IMR-90 (cell line): ENCODE data around the gene PSG5. TPM values are rescaled to one million over a fixed set of nuclear protein-coding genes. Genes with fewer than 3 reads are reported as not detected.
"Not testable (repeated sequence)": the region's sequence is repeated elsewhere in the genome, so short reads cannot be mapped to it uniquely, and the experiment has no call there.

Experiments
- ATAC-seq: fragments of 200-7000 bp; cut with Tn5 transposase; 2 replicates; pipeline ENCODE4 v1.9.1; 2020; ENCODE audit warnings: low read depth, mild to moderate bottlenecking, moderate library complexity
- BruUV-seq: library from RNA; stranded (reverse); fragments of 400-500 nt; replicated peaks from 2 replicates; lab custom pipeline; 2021; lab: Mats Ljungman, UMichigan
- CTCF ChIA-PET: fragments of 300-600 bp; formaldehyde crosslinking; extraction: SDS; loops from one replicate; lab custom pipeline; 2021; ENCODE audit warnings: antibody characterized with exemption; lab: Yijun Ruan, JAX
- POLR2A ChIA-PET: fragments of 300-600 bp; sonication (Branson Sonifier 250); formaldehyde crosslinking; loops from one replicate; lab custom pipeline; 2022; ENCODE audit warnings: antibody characterized with exemption; ENCODE audit not compliant: unreplicated experiment; lab: Charles Lee
- DNase-seq: peaks from one replicate; pipeline ENCODE4 v3.0.0; 2013
- H2AFZ ChIP-seq: replicated peaks from 2 replicates; pipeline ENCODE3; 2013; ENCODE audit warnings: low read length, mild to moderate bottlenecking; ENCODE audit not compliant: poor library complexity
- H2AK5ac ChIP-seq: 2 replicates; pipeline ENCODE4 v1.6.1; 2013; ENCODE audit warnings: low read depth, low read length, inconsistent platforms
- H2AK9ac ChIP-seq: replicated peaks from 2 replicates; pipeline ENCODE3; 2013; ENCODE audit warnings: mild to moderate bottlenecking, low read depth, low read length, moderate library complexity; ENCODE audit not compliant: poor library complexity
- H2BK120ac ChIP-seq: 2 replicates; pipeline ENCODE4 v1.6.1; 2013; ENCODE audit warnings: low read depth, low read length, inconsistent platforms
- H2BK15ac ChIP-seq: 3 replicates; pipeline ENCODE4 v1.6.1; 2013; ENCODE audit warnings: low read depth, low read length, inconsistent platforms
- H2BK20ac ChIP-seq: 2 replicates; pipeline ENCODE4 v1.6.1; 2013; ENCODE audit warnings: low read depth, mild to moderate bottlenecking, inconsistent platforms, low read length, moderate library complexity
- H2BK5ac ChIP-seq: 2 replicates; pipeline ENCODE4 v1.6.1; 2013; ENCODE audit warnings: mild to moderate bottlenecking, low read depth, low read length, inconsistent platforms; ENCODE audit not compliant: poor library complexity, severe bottlenecking
- H3K14ac ChIP-seq: replicated peaks from 2 replicates; pipeline ENCODE4 v1.6.1; 2013; ENCODE audit warnings: low read depth, low read length, inconsistent platforms
- H3K18ac ChIP-seq: 2 replicates; pipeline ENCODE4 v1.6.1; 2013; ENCODE audit warnings: low read depth, low read length, control low read depth
- H3K23ac ChIP-seq: 2 replicates; pipeline ENCODE4 v1.6.1; 2013; ENCODE audit warnings: low read depth, low read length, inconsistent platforms
- H3K27ac ChIP-seq: 2 replicates; pipeline ENCODE4 v1.5.1; 2013; ENCODE audit warnings: mild to moderate bottlenecking, control low read depth, low read length; ENCODE audit not compliant: insufficient read depth
- H3K27me3 ChIP-seq: 2 replicates; pipeline ENCODE4 v1.6.1; 2013; ENCODE audit warnings: low read length; ENCODE audit not compliant: control insufficient read depth, insufficient read depth
- H3K36me3 ChIP-seq: 2 replicates; pipeline ENCODE4 v1.6.1; 2013; ENCODE audit warnings: low read length, mixed read lengths; ENCODE audit not compliant: control insufficient read depth, insufficient read depth
- H3K4ac ChIP-seq: 2 replicates; pipeline ENCODE4 v1.6.1; 2013; ENCODE audit warnings: low read depth, low read length, inconsistent platforms
- H3K4me1 ChIP-seq: 2 replicates; pipeline ENCODE4 v1.6.1; 2013; ENCODE audit warnings: low read length, mixed read lengths; ENCODE audit not compliant: control insufficient read depth, insufficient read depth
- H3K4me2 ChIP-seq: 2 replicates; pipeline ENCODE4 v1.6.1; 2013; ENCODE audit warnings: low read depth, mild to moderate bottlenecking, control low read depth, low read length, moderate library complexity
- H3K4me3 ChIP-seq: 2 replicates; pipeline ENCODE4 v1.5.1; 2013; ENCODE audit warnings: low read depth, mild to moderate bottlenecking, control low read depth, low read length, moderate library complexity; ENCODE audit not compliant: insufficient read depth
- H3K56ac ChIP-seq: 2 replicates; pipeline ENCODE4 v1.6.1; 2013; ENCODE audit warnings: low read length, inconsistent platforms; ENCODE audit not compliant: insufficient read depth; ENCODE audit errors: extremely low read depth
- H3K79me1 ChIP-seq, 2 experiments: 2 replicates each; pipeline ENCODE4 v1.6.1; 2013; ENCODE audit warnings: low read length in 2 of 2, inconsistent platforms in 1 of 2, low read depth in 1 of 2
- H3K9ac ChIP-seq: 2 replicates; pipeline ENCODE4 v1.6.1; 2013; ENCODE audit warnings: low read depth, low read length, control low read depth
- H3K9me1 ChIP-seq: 2 replicates; pipeline ENCODE4 v1.6.1; 2013; ENCODE audit warnings: low read length, inconsistent platforms; ENCODE audit not compliant: insufficient read depth
- H3K9me3 ChIP-seq: 2 replicates; pipeline ENCODE4 v1.6.1; 2013; ENCODE audit warnings: low read length; ENCODE audit not compliant: control insufficient read depth, insufficient read depth
- H4K20me1 ChIP-seq: 2 replicates; pipeline ENCODE4 v1.6.1; 2013; ENCODE audit warnings: low read length, inconsistent platforms; ENCODE audit not compliant: insufficient read depth
- H4K5ac ChIP-seq: 2 replicates; pipeline ENCODE4 v1.6.1; 2013; ENCODE audit warnings: mild to moderate bottlenecking, low read depth, low read length, control low read depth
- H4K8ac ChIP-seq, 2 experiments: 2 replicates each; pipeline ENCODE4 v1.6.1; 2013; ENCODE audit warnings: low read depth in 2 of 2, low read length in 2 of 2, control low read depth in 1 of 2, inconsistent platforms in 1 of 2
- H4K91ac ChIP-seq: 2 replicates; pipeline ENCODE4 v1.6.1; 2013; ENCODE audit warnings: low read depth, low read length, inconsistent platforms; ENCODE audit not compliant: insufficient read depth
- WGBS, 2 experiments: methylation state at CpG; one replicate each; pipeline versions ENCODE4 v1.1.5 to v1.1.7; 2013; ENCODE audit warnings: missing lambda C conversion rate in 2 of 2; ENCODE audit not compliant: insufficient read length in 1 of 2; ENCODE audit errors: extremely low coverage in 2 of 2; 5-methylcytosine and 5-hydroxymethylcytosine counted together
- dilution Hi-C: fragments of 300-500 bp; cut with HindIII; formaldehyde crosslinking; loops from one replicate; pipeline ENCODE4 v1.14.3; 2018; ENCODE audit warnings: low sequenced_read_pairs; ENCODE audit not compliant: unreplicated experiment
- in situ Hi-C: fragments of 300-500 bp; cut with MboI; formaldehyde crosslinking; loops from 3 replicates; pipeline ENCODE4 v1.14.3; 2019; ENCODE audit warnings: low sequenced_read_pairs, inconsistent platforms, mixed read lengths
- intact Hi-C: fragments of 100-400 bp; cut with micrococcal nuclease; formaldehyde crosslinking; loops from 2 replicates; pipeline ENCODE4 v1.10.0; 2022
- polyA plus RNA-seq, 3 experiments: library from polyadenylated mRNA; depleted of rRNA; stranded (reverse); fragments of >200 nt; gene quantifications; 2 replicates each; pipeline ENCODE4 v1.2.3, GENCODE V29; 2012; ENCODE audit warnings: low replicate concordance in 1 of 3
- total RNA-seq: library from RNA; depleted of rRNA; stranded (reverse); fragments of >200 nt; gene quantifications from 2 replicates; pipeline ENCODE4 v1.2.3, GENCODE V29; 2012

Gene PSG5
- total and polyA plus RNA-seq, 2 of the 4 experiments (the other 2 are of a cell fraction), result 50.7 to 75.9 TPM

DNA sequence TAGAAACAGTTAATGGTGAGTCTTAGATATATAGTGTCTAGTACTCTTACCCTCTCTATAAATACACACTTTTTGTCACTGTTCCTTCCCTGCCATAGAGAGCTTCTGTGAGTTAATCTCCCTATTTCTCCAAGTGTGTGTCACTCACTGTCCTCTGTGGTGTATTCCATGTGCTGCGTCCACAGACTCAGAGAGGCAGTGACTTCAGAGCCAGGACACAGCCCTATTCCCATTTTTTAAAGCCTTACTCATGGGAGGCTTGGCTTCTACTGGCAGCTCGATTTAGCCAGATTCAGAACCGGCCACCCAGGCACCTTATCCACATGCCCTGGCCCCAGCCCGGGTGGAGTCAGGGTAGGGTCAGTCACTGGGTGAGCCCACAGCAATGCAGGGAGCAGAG lies 32.8 kb upstream of the PSG5 start:
- H2BK20ac ChIP-seq, H3K79me1 ChIP-seq, in situ Hi-C loops, H3K4me2 ChIP-seq, H4K8ac ChIP-seq, H3K9ac ChIP-seq, H2AK9ac ChIP-seq, POLR2A ChIA-PET, ATAC-seq, H3K56ac ChIP-seq, H2AFZ ChIP-seq, H2BK5ac ChIP-seq, H2AK5ac ChIP-seq, H3K9me1 ChIP-seq, H3K14ac ChIP-seq, H3K18ac ChIP-seq, H3K36me3 ChIP-seq, H3K9me3 ChIP-seq, intact Hi-C loops, dilution Hi-C loops, DNase-seq, H3K4ac ChIP-seq, H3K23ac ChIP-seq, CTCF ChIA-PET, H3K4me1 ChIP-seq, H2BK120ac ChIP-seq, H3K4me3 ChIP-seq, H4K5ac ChIP-seq, H3K27ac ChIP-seq, BruUV-seq, H3K27me3 ChIP-seq, H4K91ac ChIP-seq, H4K20me1 ChIP-seq, H2BK15ac ChIP-seq: not testable (repeated sequence)
- WGBS, 2 experiments, result no CpG with 5 or more reads among the region's 4 CpGs

DNA sequence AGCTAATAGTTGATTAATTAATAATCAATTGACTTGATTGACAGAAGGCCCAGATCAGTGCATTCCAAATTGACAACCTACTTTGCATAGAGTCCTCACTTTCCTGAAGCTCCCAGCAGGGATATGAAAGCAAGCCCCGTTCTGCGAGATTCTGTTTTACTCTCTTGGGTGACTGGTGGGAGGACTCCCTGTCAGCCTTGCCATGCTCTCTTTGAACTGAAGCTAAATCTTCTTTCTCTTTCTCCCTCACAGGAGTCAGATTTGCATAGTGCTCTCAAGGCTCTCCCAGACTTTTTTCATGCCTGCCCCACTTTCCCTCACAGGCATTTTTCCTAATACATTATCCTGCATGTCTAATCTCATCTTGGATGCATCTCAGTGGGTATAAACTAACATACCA lies 29.5 kb upstream of the PSG5 start:
- ATAC-seq, H3K9me1 ChIP-seq, H2AK9ac ChIP-seq, H3K9ac ChIP-seq, H3K4me3 ChIP-seq, H4K20me1 ChIP-seq, DNase-seq, H3K36me3 ChIP-seq, H3K14ac ChIP-seq, in situ Hi-C loops, H3K4me2 ChIP-seq, H2BK15ac ChIP-seq, H3K4ac ChIP-seq, H4K91ac ChIP-seq, H4K8ac ChIP-seq, H3K9me3 ChIP-seq, H3K56ac ChIP-seq, H2BK5ac ChIP-seq, H2BK20ac ChIP-seq, H2AK5ac ChIP-seq, H3K27me3 ChIP-seq, POLR2A ChIA-PET, H2BK120ac ChIP-seq, CTCF ChIA-PET, intact Hi-C loops, BruUV-seq, H3K23ac ChIP-seq, H3K27ac ChIP-seq, dilution Hi-C loops, H3K79me1 ChIP-seq, H3K4me1 ChIP-seq, H2AFZ ChIP-seq, H3K18ac ChIP-seq, H4K5ac ChIP-seq: not testable (repeated sequence)
- no CpG with 5 or more reads among the region's 2 CpGs for WGBS, 2 experiments
